HEK293 (cell line): Measurements from ENCODE around the gene ZDHHC17.

ENCODE experiments used
- CTCF ChIA-PET: fragments of 350-600 bp; formaldehyde crosslinking; extraction: SDS; loops from one replicate; lab custom pipeline; 2021; ENCODE audit warnings: antibody characterized with exemption; lab: Yijun Ruan, JAX
- POLR2A ChIA-PET: fragments of 300-600 bp; formaldehyde crosslinking; extraction: SDS; loops from one replicate; lab custom pipeline; 2020; ENCODE audit warnings: antibody characterized with exemption, inconsistent platforms; lab: Yijun Ruan, JAX
- H3K27ac ChIP-seq: fragments of 200-500 bp; sonication (Bioruptor generic); 2 replicates; pipeline ENCODE4 v1.5.1; 2014; ENCODE audit warnings: low read depth, low read length, control low read depth, inconsistent platforms; ENCODE audit errors: extremely low read depth
- H3K36me3 ChIP-seq, 2 experiments: fragments of 200-500 bp in 1 of 2; sonication (Bioruptor generic) in 1 of 2; 1 replicate in 1 of 2; 2 replicates in 1 of 2; pipeline ENCODE4 v1.5.1; 2014 to 2017; ENCODE audit warnings: inconsistent platforms in 2 of 2, low read length in 2 of 2; ENCODE audit not compliant: control insufficient read depth in 2 of 2, insufficient read depth in 1 of 2
- H3K4me1 ChIP-seq: fragments of 200-500 bp; sonication (Bioruptor generic); 2 replicates; pipeline ENCODE4 v1.5.1; 2014; ENCODE audit warnings: mild to moderate bottlenecking, low read length, inconsistent platforms; ENCODE audit not compliant: control insufficient read depth, insufficient read depth
- H3K4me3 ChIP-seq: 2 replicates; pipeline ENCODE4 v1.5.1; 2011; ENCODE audit warnings: low read depth, mild to moderate bottlenecking, control low read depth, low read length, moderate library complexity
- H3K9me3 ChIP-seq: fragments of 200-500 bp; sonication (Bioruptor generic); 2 replicates; pipeline ENCODE4 v1.5.1; 2014; ENCODE audit warnings: low read depth, low read length, inconsistent platforms; ENCODE audit not compliant: control insufficient read depth, insufficient read depth
- AEBP2 ChIP-seq: fragments of 450-650 bp; formaldehyde crosslinking; IDR thresholded peaks from 2 replicates; pipeline ENCODE4 v1.5.1; 2016; ENCODE audit warnings: missing biosample characterization, missing genetic modification characterization, borderline replicate concordance
- HOXC10 ChIP-seq: sonication (generic); formaldehyde crosslinking; IDR thresholded peaks from 2 replicates; pipeline ENCODE4 v1.8.1; 2023; ENCODE audit warnings: mild to moderate bottlenecking, missing genetic modification reagents
- IKZF3 ChIP-seq: fragments of 450-650 bp; IDR thresholded peaks from 2 replicates; pipeline ENCODE4 v1.5.0; 2018; ENCODE audit warnings: missing biosample characterization, mild to moderate bottlenecking, missing genetic modification characterization, moderate library complexity
- KLF16 ChIP-seq: fragments of 450-650 bp; formaldehyde crosslinking; IDR thresholded peaks from 2 replicates; pipeline ENCODE4 v1.5.1; 2017; ENCODE audit warnings: missing biosample characterization, missing genetic modification characterization
- PBX3 ChIP-seq: sonication (generic); formaldehyde crosslinking; IDR thresholded peaks from 2 replicates; pipeline ENCODE4 v1.8.1; 2022; ENCODE audit warnings: mild to moderate bottlenecking, moderate library complexity, missing genetic modification reagents
- ZBTB1 ChIP-seq: fragments of 450-650 bp; formaldehyde crosslinking; IDR thresholded peaks from 2 replicates; pipeline ENCODE4 v1.5.1; 2016; ENCODE audit warnings: missing biosample characterization, missing genetic modification characterization
- ZBTB17 ChIP-seq: fragments of 450-650 bp; formaldehyde crosslinking; IDR thresholded peaks from 2 replicates; pipeline ENCODE4 v1.5.1; 2016; ENCODE audit warnings: missing biosample characterization, missing genetic modification characterization
- ZFP3 ChIP-seq: fragments of 450-650 bp; formaldehyde crosslinking; IDR thresholded peaks from 2 replicates; pipeline ENCODE4 v1.5.1; 2016; ENCODE audit warnings: low read depth, missing biosample characterization, missing genetic modification characterization
- ZNF146 ChIP-seq: fragments of 450-650 bp; formaldehyde crosslinking; IDR thresholded peaks from 2 replicates; pipeline ENCODE4 v1.5.1; 2016; ENCODE audit warnings: missing biosample characterization, missing genetic modification characterization
- ZNF23 ChIP-seq: fragments of 450-650 bp; formaldehyde crosslinking; IDR thresholded peaks from 2 replicates; pipeline ENCODE4 v1.5.1; 2016; ENCODE audit warnings: missing biosample characterization, missing genetic modification characterization, borderline replicate concordance
- ZNF266 ChIP-seq: fragments of 450-650 bp; formaldehyde crosslinking; IDR thresholded peaks from 2 replicates; pipeline ENCODE4 v1.5.1; 2016; ENCODE audit warnings: missing biosample characterization, missing genetic modification characterization, low read depth
- ZNF280C ChIP-seq: fragments of 450-650 bp; formaldehyde crosslinking; IDR thresholded peaks from 2 replicates; pipeline ENCODE4 v1.5.1; 2016; ENCODE audit warnings: missing biosample characterization, missing genetic modification characterization
- ZNF37A ChIP-seq: fragments of 450-650 bp; IDR thresholded peaks from 2 replicates; pipeline ENCODE4 v1.5.1; 2018; ENCODE audit warnings: missing biosample characterization, missing genetic modification characterization
- ZNF404 ChIP-seq: fragments of 450-650 bp; formaldehyde crosslinking; IDR thresholded peaks from 2 replicates; pipeline ENCODE4 v1.5.1; 2017; ENCODE audit warnings: missing biosample characterization, missing genetic modification characterization
- ZNF426 ChIP-seq: fragments of 450-650 bp; formaldehyde crosslinking; IDR thresholded peaks from 2 replicates; pipeline ENCODE4 v1.5.1; 2017; ENCODE audit warnings: missing biosample characterization, missing genetic modification characterization, mild to moderate bottlenecking, inconsistent platforms, moderate library complexity
- ZNF513 ChIP-seq: fragments of 450-650 bp; IDR thresholded peaks from 2 replicates; pipeline ENCODE4 v1.5.1; 2018; ENCODE audit warnings: missing biosample characterization, missing genetic modification characterization
- ZNF549 ChIP-seq: fragments of 450-650 bp; IDR thresholded peaks from 2 replicates; pipeline ENCODE4 v1.5.1; 2018; ENCODE audit warnings: missing biosample characterization, missing genetic modification characterization, mild to moderate bottlenecking, inconsistent platforms, moderate library complexity
- ZNF623 ChIP-seq: fragments of 450-650 bp; formaldehyde crosslinking; IDR thresholded peaks from 2 replicates; pipeline ENCODE4 v1.5.1; 2016; ENCODE audit warnings: missing biosample characterization, missing genetic modification characterization
- ZNF660 ChIP-seq: fragments of 450-650 bp; IDR thresholded peaks from 2 replicates; pipeline ENCODE4 v1.5.1; 2018; ENCODE audit warnings: missing biosample characterization, mild to moderate bottlenecking, missing genetic modification characterization
- ZNF670 ChIP-seq: fragments of 450-650 bp; formaldehyde crosslinking; IDR thresholded peaks from 2 replicates; pipeline ENCODE4 v1.5.1; 2016; ENCODE audit warnings: missing biosample characterization, missing genetic modification characterization, low read depth
- TF ChIP-seq, protein P1 (sequence below): fragments of 450-650 bp; formaldehyde crosslinking; IDR thresholded peaks from 2 replicates; pipeline ENCODE4 v1.5.1; 2016; ENCODE audit warnings: missing biosample characterization, missing genetic modification characterization

Gene ZDHHC17

DNA sequence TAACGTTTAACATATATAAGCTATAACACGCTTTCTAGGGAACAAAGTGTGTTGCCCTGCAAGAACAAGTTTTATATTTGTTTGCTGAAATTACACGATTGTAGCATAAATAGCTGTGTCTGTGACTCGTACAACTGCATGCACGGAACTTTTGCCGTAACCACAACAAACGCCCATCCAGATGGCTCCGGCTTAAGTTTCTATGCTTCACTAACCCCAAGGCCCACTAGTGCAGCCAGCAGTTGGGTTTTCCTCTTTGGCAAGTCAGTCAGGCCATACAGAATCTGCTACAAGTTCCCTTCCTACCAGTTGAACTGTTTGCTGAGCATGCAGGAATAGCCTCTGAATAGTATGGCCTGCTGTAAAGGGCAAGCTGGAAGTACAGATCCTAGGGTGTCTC lies 102.8 kb downstream of the ZDHHC17 start:
- Histone ChIP-seq H3K36me3 (peaks cover 9 to 41% of the 10 kb centered on the region in 2 experiments), H3K27ac (no peak overlapping the region), H3K9me3 (no peaks in the 10 kb centered on the region), H3K4me3 (no peak overlapping the region), H3K4me1 (peaks cover 7% of the 10 kb centered on the region)
- ChIA-PET POLR2A (interaction anchor here (1.7 kb wide), 1 partner anchor 12 kb away, joined by 7 read pairs; the partner anchor contains the start of gene CSRP2), CTCF (interaction anchor here (0.6 to 1.2 kb wide), 3 partner anchors 20 to 124 kb away, joined by 3 to 4 read pairs (median 3); no protein-coding TSS in a partner anchor)
- TF ChIP-seq PBX3 (CRISPR knock-in tag) = no peak
- TF ChIP-seq ZNF266 = no peak
- no peak for TF ChIP-seq ZNF549 (tag by site-specific recombination)
- no peak for TF ChIP-seq ZNF660 (tag by site-specific recombination)
- TF ChIP-seq ZBTB17 (tag by site-specific recombination) = no peak
- TF ChIP-seq ZNF670 (tag by site-specific recombination) = no peak
- no peak for TF ChIP-seq ZFP3 (tag by site-specific recombination)

GRCh38 chr12:76871082-76871481 lies 107.2 kb downstream of the ZDHHC17 start:
- Histone ChIP-seq H3K4me1 (peaks cover 12% of the 10 kb centered on the region), H3K36me3 (peaks cover 0 to 9% of the 10 kb centered on the region in 2 experiments; a peak in 1 of 3 replicates), H3K27ac (no peak overlapping the region), H3K4me3 (no peak overlapping the region), H3K9me3 (no peaks in the 10 kb centered on the region)
- POLR2A ChIA-PET = interaction anchor here (0.7 to 2.4 kb wide), 2 partner anchors 8 to 9 kb away, joined by 3 to 11 read pairs; partner anchors contain the start of gene CSRP2
- CTCF ChIA-PET = no interaction called here
- TF ChIP-seq ZBTB1 (tag by site-specific recombination) (no peak), ZNF404 (tag by site-specific recombination) (no peak)

DNA sequence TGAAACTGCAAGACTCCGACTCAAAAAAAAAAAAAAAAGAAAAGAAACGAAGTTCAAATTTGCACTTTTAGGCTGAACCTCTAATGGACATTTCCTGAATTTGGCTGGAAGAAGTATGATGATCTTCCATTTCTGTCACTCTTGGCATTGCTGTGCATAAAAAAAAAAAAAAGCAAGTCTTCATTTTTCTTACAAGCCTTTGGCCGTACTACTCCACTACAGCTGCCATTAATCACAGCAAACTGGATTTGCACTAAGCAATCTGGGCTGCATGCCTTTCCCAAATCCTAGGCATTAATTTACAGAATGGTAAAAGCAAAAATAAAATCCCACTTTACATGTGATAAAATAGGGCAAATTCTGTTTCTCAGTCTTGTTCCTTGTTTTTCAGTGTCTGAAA lies 107.8 kb downstream of the ZDHHC17 start:
- H3K4me1 ChIP-seq = peaks cover 19% of the 10 kb centered on the region
- H3K4me3 ChIP-seq = no peak overlapping the region
- TF ChIP-seq AEBP2 (tag by site-specific recombination) (no peak), IKZF3 (no peak), ZNF280C (no peak), ZBTB1 (tag by site-specific recombination) (no peak)
- TF ChIP-seq, all 188 proteins: peak for 0
- H3K27ac ChIP-seq = no peak overlapping the region
- CTCF ChIA-PET = no interaction called here
- H3K9me3 ChIP-seq = no peaks in the 10 kb centered on the region
- peaks cover 0 to 9% of the 10 kb centered on the region in 2 experiments; a peak in 1 of 3 replicates for H3K36me3 ChIP-seq
- POLR2A ChIA-PET = interaction anchor here (0.7 kb wide), 1 partner anchor 9 kb away, joined by 3 read pairs; no protein-coding TSS in a partner anchor

DNA sequence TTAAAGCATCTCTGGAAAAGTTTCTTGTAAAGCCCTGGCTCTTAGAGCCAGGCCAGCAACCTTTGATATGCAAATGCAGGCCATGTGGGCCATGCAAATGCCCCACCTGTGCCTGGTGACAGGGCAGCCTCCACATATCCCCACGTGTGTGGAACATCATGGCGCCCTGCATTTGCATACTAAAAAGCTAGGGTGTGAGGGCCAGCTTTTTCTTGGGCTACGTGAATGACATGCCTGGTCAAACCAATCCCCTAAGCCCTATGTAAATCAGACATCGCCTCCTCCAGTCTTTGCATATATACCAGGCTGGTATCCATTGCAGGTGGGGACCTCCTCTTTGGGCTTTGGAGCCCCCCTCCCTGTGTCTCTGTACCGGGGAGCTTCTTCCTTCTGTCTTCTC lies 108.5 kb downstream of the ZDHHC17 start:
- Histone ChIP-seq H3K27ac (no peak overlapping the region), H3K36me3 (peaks cover 0 to 8% of the 10 kb centered on the region in 2 experiments; a peak in 1 of 3 replicates), H3K9me3 (no peaks in the 10 kb centered on the region), H3K4me3 (no peak overlapping the region), H3K4me1 (peaks cover 23% of the 10 kb centered on the region)
- ChIA-PET CTCF (no interaction called here), POLR2A (no interaction called here)
- TF ChIP-seq, protein P1, sequence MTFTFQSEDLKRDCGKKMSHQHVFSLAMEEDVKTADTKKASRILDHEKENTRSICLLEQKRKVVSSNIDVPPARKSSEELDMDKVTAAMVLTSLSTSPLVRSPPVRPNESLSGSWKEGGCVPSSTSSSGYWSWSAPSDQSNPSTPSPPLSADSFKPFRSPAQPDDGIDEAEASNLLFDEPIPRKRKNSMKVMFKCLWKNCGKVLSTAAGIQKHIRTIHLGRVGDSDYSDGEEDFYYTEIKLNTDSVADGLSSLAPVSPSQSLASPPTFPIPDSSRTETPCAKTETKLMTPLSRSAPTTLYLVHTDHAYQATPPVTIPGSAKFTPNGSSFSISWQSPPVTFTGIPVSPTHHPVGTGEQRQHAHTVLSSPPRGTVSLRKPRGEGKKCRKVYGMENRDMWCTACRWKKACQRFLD (tag by site-specific recombination) = no peak
- TF ChIP-seq ZNF146 (tag by site-specific recombination) (no peak), HOXC10 (CRISPR knock-in tag) (no peak), ZNF23 (tag by site-specific recombination) (no peak), ZNF513 (tag by site-specific recombination) (no peak), ZNF426 (tag by site-specific recombination) (no peak), KLF16 (tag by site-specific recombination) (no peak), ZBTB1 (tag by site-specific recombination) (no peak), ZNF623 (tag by site-specific recombination) (no peak), ZNF37A (no peak)
